ENCODE measurements around the gene PPRC1. TPM values are rescaled to one million over a fixed set of nuclear protein-coding genes. Genes with fewer than 3 reads are reported as not detected.

Gene PPRC1
- total and polyA plus RNA-seq, 2 donors (not counting 3 experiments of a cell fraction or from before 2014, with no cell fraction given) = 27.0 to 49.9 TPM

GRCh38 chr10:102151774-102152544 is 19.1 kb downstream of the PPRC1 start, which contains the start of gene NOLC1:
TSS of gene NOLC1 (plus strand) at chr10:102152389. CDS start at chr10:102152411, 22 bp downstream.
- H3K79me2 ChIP-seq (ENCODE audit: control insufficient read depth, insufficient read depth, low read length) = peaks cover 44% of the 10 kb centered on the region
- peak within 1 kb of the TSS; percentile 68 for H3K9ac ChIP-seq (replicated peaks; ENCODE audit: extremely low read depth, insufficient read depth, low read length)
- no peaks in the 10 kb centered on the region for H4K20me1 ChIP-seq (replicated peaks; ENCODE audit: control insufficient read depth, extremely low read depth, insufficient read depth, low read length)
- DNase-seq (ENCODE audit: low read depth, low spot score) (peak; percentile 99), FAIRE-seq (peak; percentile 100)
- H3K27me3 ChIP-seq (ENCODE audit: control insufficient read depth in 2 of 2, insufficient read depth in 2 of 2, low read length in 2 of 2) = no peaks in the 10 kb centered on the region
- ChIA-PET CTCF (interaction anchor here (0.9 to 1.5 kb wide), 5 partner anchors 16 to 312 kb away, joined by 3 to 9 read pairs (median 3); partner anchors contain the start of gene PPRC1), POLR2A (interaction anchor here (0.6 to 1.1 kb wide), 3 partner anchors 19 to 95 kb away, joined by 3 to 7 read pairs (median 3); partner anchors contain the start of gene PPRC1)
- peaks cover 17% of the 10 kb centered on the region for H3K4me1 ChIP-seq (ENCODE audit: control insufficient read depth, extremely low read depth, insufficient read depth, low read length)
- BruUV-seq (replicated peaks) = no TSS peak
- no peaks in the 10 kb centered on the region for H3K9me1 ChIP-seq (replicated peaks; ENCODE audit: control insufficient read depth, extremely low read depth, insufficient read depth, low read length)
- H3K27ac ChIP-seq (ENCODE audit: insufficient read depth, low read depth, low read length) = peak within 1 kb of the TSS; percentile 80
- TF ChIP-seq POLR2AphosphoS5 (IDR thresholded peaks at IDR 0.05; ENCODE audit: insufficient read depth, low read depth, low read length) (peak; percentile 98), POLR2A (IDR thresholded peaks at IDR 0.05; ENCODE audit: low read depth, low read length) (peak; percentile 97), EZH2 (IDR thresholded peaks at IDR 0.05; ENCODE audit: borderline replicate concordance, low read depth, low read length, severe bottlenecking) (no peak), FOS (IDR thresholded peaks at IDR 0.05; ENCODE audit: borderline replicate concordance, insufficient read depth, low read length) (peak; percentile 1), GATA2 (IDR thresholded peaks at IDR 0.05; ENCODE audit: insufficient read depth, insufficient read length, low read depth, low read length) (no peak), JUN (IDR thresholded peaks at IDR 0.05; ENCODE audit: borderline replicate concordance, insufficient read depth, insufficient read length, low read depth) (peak; percentile 37), MYC (IDR thresholded peaks at IDR 0.05; ENCODE audit: low read depth, low read length) (peak; percentile 97)
- TF ChIP-seq, protein P1, sequence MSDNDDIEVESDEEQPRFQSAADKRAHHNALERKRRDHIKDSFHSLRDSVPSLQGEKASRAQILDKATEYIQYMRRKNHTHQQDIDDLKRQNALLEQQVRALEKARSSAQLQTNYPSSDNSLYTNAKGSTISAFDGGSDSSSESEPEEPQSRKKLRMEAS (IDR thresholded peaks at IDR 0.05; ENCODE audit: insufficient read depth, insufficient read length) = peak; percentile 83
- TF ChIP-seq, protein P2, sequence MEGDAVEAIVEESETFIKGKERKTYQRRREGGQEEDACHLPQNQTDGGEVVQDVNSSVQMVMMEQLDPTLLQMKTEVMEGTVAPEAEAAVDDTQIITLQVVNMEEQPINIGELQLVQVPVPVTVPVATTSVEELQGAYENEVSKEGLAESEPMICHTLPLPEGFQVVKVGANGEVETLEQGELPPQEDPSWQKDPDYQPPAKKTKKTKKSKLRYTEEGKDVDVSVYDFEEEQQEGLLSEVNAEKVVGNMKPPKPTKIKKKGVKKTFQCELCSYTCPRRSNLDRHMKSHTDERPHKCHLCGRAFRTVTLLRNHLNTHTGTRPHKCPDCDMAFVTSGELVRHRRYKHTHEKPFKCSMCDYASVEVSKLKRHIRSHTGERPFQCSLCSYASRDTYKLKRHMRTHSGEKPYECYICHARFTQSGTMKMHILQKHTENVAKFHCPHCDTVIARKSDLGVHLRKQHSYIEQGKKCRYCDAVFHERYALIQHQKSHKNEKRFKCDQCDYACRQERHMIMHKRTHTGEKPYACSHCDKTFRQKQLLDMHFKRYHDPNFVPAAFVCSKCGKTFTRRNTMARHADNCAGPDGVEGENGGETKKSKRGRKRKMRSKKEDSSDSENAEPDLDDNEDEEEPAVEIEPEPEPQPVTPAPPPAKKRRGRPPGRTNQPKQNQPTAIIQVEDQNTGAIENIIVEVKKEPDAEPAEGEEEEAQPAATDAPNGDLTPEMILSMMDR (IDR thresholded peaks at IDR 0.05; ENCODE audit: extremely low read depth in 1 of 2, insufficient read depth in 1 of 2, low read depth in 1 of 2, low read length in 2 of 2) = no peak
- H2AFZ ChIP-seq (ENCODE audit: low read depth, low read length) = no peak within 1 kb of the TSS
- dilution Hi-C loops (cut with MboI; ENCODE audit: extremely low pct_ligation_motif_present, low sequenced_read_pairs) (no loop called here), intact Hi-C loops (cut with micrococcal nuclease) (loop anchor here (1.0 to 5.0 kb wide), 4 partner anchors 17 to 242 kb away; no protein-coding TSS in a partner anchor)
- H3K36me3 ChIP-seq (ENCODE audit: control insufficient read depth in 2 of 2, extremely low read depth in 1 of 2, insufficient read depth in 2 of 2, low read length in 2 of 2) = peaks cover 11 to 16% of the 10 kb centered on the region in 2 experiments
- H3K4me2 ChIP-seq (ENCODE audit: insufficient read depth, low read length) = peak within 1 kb of the TSS; percentile 96
- H3K9me3 ChIP-seq (replicated peaks; ENCODE audit: control insufficient read depth, insufficient read depth, low read length) = no peaks in the 10 kb centered on the region
- H3K4me3 ChIP-seq (replicated peaks in 1 of 3; ENCODE audit: insufficient read depth in 1 of 3, low read depth in 1 of 3, low read length in 3 of 3) = peak within 1 kb of the TSS; percentile 24 to 71 (median 66)

All from endothelial cell of umbilical vein (primary cell).